Muscle of back (tissue), 11 donors: Measurements from ENCODE around the gene PSMG1. TPM values are rescaled to one million over a fixed set of nuclear protein-coding genes. Genes with fewer than 3 reads are reported as not detected.

ENCODE experiments used
- DNase-seq, 3 donors: peaks; one replicate each; pipeline versions ENCODE4 v3.0.0 to v3.0.0-alpha.2; 2013
- polyA plus RNA-seq, 10 donors: library from polyadenylated mRNA; unstranded; fragments of 120-200 nt; gene quantifications; one replicate each; pipeline ENCODE4 v1.2.1, GENCODE V29; 2013; ENCODE audit not compliant: insufficient read length in 10 of 10

The PSMG1 gene
- polyA plus RNA-seq, 10 donors = 22.5 to 39.1 (median 32.5) TPM

- peak; percentile 69 to 88 (median 73) for DNase-seq
Measured at GRCh38 chr21:39125752-39126485, 57.3 kb downstream of the PSMG1 start.

Other genes with a start within 250 kb of the PSMG1 start
- gene BRWD1, start 130.2 kb upstream of the PSMG1 start, polyA plus RNA-seq = 10 to 100 TPM; 28.9 to 38.8 (median 33.9) TPM
- gene HMGN1, start 165.6 kb upstream of the PSMG1 start, polyA plus RNA-seq = 100 to 1,000 TPM; 250 to 383 (median 306) TPM